Skin epidermis (tissue), 12 donors: ENCODE measurements around the gene STK32B.

Experiments
- H3K27ac ChIP-seq, 21 experiments: fragments of 200-600 bp; sonication (generic) in 11 of 21; one replicate each; pipeline ENCODE4 v1.5.0; 2020; ENCODE audit warnings: mild to moderate bottlenecking in 3 of 21, inconsistent platforms in 2 of 21, moderate library complexity in 2 of 21
- H3K4me3 ChIP-seq, 7 experiments: fragments of 200-600 bp; sonication (generic) in 2 of 7; one replicate each; pipeline ENCODE4 v1.5.0; 2020; ENCODE audit warnings: inconsistent platforms in 2 of 7, mild to moderate bottlenecking in 2 of 7, moderate library complexity in 1 of 7

STK32B gene

DNA sequence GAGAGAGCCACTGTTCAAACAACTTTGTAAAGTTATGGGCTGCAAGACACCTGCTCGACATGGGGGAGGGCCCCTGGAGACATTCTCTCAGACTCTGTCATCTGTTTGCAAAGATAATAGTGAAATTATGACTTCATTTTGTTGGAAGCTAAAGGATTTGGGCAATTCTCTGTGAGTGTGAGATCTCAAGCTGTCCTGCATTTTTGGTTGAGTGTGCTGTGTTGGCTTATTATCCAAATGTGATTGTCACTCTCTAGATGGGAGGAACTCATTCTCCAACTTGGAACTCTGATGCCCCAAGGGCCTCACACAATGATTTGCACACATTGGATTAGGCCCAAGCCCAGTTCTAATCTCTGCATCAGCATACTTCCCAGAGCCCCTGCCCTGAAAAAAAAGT lies 63.7 kb downstream of the STK32B start:
- Histone ChIP-seq H3K27ac (no peak overlapping the region), H3K4me3 (no peak overlapping the region)

DNA sequence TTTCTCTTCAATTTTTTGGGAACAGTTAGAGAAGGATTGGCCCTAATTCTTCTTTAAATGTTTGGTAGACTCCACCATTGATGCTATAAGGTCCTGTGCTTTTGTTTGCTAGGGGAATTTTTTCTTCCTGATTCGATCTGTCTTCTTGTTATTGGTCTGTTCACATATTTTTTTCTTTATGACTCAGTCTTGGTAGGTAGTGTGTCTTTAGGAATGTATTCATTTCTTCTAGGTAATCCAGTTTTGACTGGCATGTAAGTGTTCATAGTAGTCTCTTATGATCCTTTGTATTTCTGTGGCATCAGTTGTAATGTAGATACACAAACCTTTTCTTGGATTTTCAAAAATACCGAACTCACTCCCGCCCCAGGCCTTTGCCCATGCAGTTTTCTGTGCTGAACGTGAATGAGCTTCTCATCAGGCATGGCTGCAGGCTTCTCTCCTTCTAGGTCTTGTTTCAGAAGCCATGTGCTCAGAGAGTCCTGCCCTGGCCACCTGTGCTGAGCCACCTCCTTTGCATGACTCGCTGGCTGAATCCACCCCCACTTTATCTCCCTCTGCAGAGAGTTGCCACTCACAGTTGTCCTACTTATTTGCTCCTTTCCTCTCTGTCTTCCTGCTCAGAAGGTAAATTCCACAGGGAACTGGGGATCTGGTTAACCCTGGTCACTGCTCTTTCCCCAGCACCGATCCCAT lies 67.0 kb downstream of the STK32B start:
- H3K27ac ChIP-seq: no peak overlapping the region

DNA sequence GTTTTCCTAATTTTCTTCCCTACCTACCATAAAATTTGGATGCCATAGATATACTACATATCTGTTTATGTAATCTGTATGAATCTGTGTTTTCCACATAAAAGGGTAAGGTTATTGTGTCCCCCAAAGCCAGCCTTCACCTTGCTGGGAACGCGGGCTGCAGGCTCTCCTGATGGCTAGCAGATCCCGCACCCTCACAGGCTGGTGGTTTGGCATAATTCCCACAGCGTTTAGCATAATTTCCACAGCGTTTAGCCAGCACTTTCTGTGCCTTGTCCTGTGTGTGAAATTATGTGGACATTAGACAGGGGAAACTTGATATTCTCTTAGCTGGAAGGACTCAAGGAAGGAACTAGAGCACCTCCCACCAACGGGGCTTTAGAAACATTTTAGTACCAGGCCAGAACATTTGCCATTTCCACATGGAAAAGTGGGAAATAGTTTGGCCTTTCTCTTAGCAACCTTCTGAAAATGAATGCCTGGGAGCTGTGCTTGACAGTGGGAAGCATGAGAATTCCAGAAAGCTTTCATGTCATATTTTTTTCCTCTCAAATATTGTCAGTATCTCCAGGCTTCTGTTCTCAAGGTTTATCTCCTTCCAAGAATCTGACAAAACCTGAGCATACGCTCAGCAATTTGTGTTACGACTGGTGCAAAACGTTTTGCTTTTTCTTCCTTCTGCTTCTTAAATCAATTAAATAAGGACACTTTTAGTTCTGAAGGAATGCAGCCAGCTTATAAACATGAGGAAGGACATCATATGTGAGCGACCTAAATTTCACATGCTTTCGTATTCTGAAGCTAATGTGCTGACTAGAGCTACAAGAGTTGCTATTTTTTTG lies 67.9 kb downstream of the STK32B start:
- Histone ChIP-seq H3K27ac (no peak overlapping the region), H3K4me3 (no peak overlapping the region)

More for the DNA sequence above, 67.0 kb downstream of the STK32B start:
- H3K4me3 ChIP-seq: no peak overlapping the region

DNA sequence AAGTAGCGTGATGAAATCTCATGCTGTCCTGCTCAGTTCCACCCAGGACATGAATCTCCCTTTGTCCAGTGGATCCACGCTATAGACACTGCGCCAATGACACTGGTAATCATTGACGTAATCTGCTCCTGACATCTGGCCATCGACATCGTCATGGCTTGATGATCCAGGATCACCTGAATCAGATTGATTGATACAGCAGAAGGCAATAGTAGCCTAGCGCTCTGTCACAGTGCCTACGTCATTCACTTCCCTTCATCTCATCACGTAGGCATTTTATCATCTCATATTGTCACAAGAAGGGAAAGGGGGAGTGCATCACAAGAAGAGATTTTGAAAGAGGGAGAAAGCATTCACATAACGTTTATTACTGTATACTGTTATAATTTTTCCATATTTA lies 68.8 kb downstream of the STK32B start:
- H3K4me3 ChIP-seq: no peak overlapping the region
- H3K27ac ChIP-seq: no peak overlapping the region

DNA sequence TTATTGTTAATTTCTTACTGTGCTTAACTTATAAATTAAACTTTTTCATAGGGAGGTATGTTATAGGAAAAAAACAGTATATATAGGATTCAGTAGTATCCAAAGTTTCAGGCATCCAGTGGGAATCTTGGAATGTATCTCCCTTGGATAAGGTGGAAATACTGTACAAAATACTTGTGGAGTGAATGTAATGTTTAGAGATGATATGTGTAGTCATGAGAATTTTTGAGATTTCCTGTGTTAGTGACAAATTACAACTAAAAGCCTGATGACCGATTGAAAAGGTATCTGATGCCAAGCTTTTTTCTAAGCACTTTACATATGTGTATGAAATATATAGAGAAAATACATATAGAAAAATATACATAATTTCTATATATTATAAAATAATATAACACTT lies 69.2 kb downstream of the STK32B start:
- H3K4me3 ChIP-seq: no peak overlapping the region
- H3K27ac ChIP-seq: no peak overlapping the region

DNA sequence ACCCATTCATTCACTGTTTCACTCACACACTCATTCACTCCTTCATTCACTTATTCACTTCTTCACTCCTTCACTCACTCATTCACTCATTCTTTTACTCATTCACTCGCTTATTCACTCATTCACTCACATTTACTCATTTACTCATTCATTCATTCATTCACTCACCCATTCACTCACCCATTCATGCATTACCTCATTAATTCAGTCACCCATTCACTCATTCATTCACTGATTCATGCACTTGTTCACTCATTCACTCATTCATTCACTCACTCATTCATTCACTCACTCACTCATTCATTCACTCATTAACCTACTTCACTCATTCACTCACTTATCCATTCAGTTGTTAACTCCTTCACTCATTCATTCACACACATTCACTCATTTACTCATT lies 70.8 kb downstream of the STK32B start:
- H3K27ac ChIP-seq: no peak overlapping the region
- no peak overlapping the region for H3K4me3 ChIP-seq

DNA sequence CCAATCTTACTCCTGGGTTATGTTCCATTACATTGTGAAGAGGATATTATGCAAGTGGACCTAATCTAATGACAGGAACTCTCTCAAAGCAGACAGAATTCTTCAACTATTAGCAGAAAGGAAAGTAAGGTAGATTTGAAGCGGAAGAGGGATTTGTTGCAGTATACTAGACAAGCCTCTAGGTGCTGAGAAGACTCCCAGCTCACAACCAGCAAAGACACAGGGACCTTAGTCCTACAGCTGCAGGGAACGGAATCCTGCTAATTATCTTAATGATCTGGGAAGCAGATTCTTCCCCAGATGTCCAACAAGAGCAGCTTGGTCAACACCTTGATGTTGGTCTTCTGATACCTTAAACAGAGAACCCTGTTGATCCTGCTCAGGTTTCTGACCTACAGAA lies 73.6 kb downstream of the STK32B start:
- H3K4me3 ChIP-seq: no peak overlapping the region

DNA sequence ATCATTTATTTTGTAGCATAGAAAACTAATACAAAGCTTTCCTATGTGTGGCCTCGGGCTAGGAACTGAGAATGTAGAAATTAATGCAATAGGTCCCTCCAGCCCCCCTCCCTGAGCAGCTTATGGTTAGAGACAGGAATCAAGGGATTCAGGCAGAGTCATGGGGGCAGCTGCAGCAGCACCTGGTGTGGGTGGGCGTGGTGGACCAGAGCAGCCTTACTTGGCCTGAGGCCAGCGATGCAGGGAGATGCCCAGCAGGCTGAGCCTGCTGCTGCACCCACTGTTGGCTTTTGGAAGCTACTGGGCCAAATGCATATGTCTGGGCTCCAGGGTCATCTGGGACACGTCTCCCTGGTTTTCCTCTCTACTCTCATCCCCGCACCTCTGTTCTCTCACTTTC lies 74.0 kb downstream of the STK32B start:
- H3K27ac ChIP-seq: no peak overlapping the region
- H3K4me3 ChIP-seq: no peak overlapping the region

More for the DNA sequence above, 73.6 kb downstream of the STK32B start:
- H3K27ac ChIP-seq: no peak overlapping the region

DNA sequence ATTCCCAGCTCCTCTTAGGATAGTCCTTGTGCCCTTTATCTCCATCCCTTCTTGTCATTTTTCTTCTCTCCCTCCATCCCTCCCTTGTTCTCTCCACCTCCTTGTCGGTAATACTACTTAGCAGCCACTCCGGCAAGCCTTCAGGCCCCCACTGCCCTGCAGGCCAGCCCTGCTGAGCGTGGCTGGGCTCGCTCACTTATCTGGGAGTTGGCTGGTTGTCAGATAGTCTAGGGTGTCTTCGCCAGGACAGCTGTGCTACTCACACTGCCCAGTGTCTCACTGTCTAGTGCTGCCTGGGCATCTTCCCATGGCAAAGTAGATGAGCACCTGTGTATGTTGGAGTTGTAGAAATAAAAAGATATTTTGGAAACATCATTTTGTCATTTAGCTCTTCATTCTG lies 75.0 kb downstream of the STK32B start:
- Histone ChIP-seq H3K27ac (no peak overlapping the region), H3K4me3 (no peak overlapping the region)

DNA sequence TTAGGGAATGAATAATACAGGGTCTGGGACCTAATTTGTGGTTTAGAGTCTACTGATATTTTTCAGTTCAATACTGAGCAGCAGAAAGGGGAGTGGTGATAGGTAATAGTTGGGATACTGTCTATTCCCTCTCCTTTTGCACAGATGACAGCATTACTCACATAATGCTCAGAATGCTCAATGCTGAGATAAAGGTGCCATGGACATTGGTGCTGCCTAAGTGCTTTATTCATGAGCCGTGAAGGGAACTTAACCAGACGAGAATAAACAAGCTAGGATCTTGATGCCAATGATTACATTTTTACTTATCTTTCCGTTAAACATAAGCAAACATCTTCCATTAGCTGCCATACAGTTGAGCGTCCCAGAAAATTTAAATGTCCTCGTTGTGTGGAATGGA lies 75.6 kb downstream of the STK32B start:
- Histone ChIP-seq H3K4me3 (no peak overlapping the region), H3K27ac (no peak overlapping the region)

DNA sequence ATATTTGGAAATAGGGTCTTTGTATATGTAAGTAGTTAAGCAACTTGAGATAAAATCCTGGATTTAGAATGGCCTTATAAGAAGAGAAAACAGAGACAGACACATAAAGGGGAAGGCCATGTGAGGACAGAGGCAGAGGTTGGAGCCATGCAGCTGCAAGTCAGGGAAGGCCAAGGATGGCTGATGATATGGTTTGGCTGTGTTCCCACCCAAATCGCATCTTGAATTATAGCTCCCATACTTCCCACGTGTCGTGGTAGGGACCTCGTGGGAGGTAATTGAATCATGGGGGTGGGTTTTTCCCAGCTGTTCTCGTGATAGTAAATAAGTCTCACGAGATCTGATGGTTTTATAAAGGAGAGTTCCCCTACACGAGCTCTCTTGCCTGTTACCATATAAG lies 76.3 kb downstream of the STK32B start:
- H3K27ac ChIP-seq: no peak overlapping the region

DNA sequence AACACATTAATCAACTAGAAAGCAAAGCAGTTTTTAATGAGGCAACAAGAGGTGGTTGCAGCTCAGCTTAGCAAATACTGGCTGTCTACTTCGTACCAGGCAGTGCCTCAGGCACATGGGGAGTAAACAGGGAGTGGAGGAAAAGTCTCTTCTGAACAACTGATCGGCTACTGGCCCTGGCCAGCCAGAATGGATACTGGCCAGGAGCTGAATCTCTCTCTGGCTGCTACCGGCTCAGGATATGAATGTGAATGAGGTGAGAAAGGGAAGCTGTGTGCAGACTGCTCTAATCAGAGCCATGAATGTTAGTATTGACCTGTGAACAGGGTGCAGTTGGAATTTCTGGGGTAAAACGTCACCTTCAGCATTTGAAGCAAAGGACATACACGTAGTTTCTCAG lies 77.3 kb downstream of the STK32B start:
- Histone ChIP-seq H3K4me3 (no peak overlapping the region), H3K27ac (no peak overlapping the region)

More for the DNA sequence above, 76.3 kb downstream of the STK32B start:
- H3K4me3 ChIP-seq: no peak overlapping the region

DNA sequence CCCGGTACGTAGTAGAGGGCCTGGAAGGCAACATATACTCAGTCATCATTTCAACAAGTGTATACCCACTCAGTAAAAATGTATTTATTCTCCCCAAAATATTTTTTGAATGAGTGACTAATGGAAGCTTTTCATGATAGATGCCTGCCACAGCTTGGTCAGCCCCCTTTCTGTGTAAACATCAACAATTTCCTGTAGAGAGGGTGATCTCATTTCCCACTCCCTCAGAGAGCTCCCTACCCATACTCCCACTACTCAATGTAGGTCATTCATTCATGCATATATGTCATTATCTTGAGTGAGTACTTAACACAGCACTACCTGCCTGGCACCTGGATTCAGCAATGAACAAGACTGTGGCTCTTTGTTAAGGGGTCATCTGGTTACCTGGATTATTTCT lies 81.9 kb downstream of the STK32B start:
- no peak overlapping the region for H3K27ac ChIP-seq

DNA sequence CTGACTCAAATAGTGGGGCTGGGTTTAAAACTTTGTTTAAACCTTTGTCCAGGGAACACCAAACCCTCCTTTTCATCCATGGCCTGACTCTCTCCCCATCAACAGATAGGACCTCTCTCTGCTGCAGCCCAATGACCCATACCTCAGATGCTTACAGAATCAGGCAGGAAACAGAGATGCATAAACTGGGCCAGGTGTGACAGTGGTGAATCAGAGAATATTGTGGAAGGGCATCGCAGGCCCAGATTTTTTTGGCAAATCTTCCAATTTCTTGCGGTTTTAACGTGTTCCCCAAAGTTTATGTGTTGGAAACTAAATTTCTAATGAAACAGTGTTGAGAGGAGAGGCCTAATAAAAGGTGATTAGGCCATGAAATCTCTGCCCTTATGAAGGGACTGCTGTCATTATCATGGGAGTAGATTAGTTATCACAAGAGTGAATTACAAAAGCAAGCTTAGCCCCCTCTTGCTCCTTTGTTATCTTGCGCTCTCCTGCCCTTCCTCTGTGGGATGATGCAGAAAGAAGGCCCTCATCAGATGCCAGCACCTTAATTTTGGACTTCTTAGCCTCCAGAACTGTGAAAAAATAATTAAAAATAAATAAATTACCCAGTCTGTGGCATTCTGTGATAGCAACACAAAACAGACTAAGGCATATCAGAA lies 82.8 kb downstream of the STK32B start:
- no peak overlapping the region for H3K27ac ChIP-seq
- H3K4me3 ChIP-seq: no peak overlapping the region

More for the DNA sequence above, 81.9 kb downstream of the STK32B start:
- H3K4me3 ChIP-seq: no peak overlapping the region

DNA sequence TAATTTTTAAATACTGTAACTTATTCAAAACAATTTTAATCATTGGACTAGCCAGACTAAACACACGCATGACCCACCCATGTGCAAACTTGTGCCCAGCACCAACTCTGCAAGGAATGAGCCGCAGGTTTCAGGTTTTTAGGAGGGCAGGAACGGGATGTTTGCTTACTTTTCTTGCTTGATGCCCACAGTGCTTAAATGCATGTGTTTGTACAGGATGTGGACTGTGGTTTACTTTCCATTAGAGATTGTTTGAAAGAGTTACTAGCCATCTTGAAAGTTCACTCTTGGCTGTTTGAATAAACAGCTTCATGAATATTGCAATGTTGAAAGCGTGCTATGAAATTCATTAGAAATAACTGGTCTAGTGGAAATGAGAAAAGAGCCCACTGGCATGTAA lies 83.3 kb downstream of the STK32B start:
- no peak overlapping the region for H3K4me3 ChIP-seq

DNA sequence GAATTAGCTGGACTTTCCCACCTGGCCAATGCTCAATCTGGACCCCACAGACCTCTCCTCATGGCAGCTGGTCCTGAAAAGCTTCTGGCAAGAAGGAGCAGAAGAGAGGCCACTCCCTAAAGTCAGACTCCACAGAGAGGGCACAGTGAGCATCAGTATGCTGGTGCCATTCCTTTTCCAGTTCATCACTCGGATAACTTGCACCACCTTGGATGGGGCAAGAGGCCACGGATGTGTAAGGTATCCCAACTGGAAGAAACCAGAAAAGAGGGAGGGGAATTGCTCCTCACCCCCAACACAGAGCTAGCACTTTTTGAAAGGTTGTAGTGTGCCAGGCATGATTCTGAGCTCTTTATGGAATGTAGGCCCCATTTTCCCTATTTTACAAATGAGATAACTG lies 85.9 kb downstream of the STK32B start:
- Histone ChIP-seq H3K27ac (no peak overlapping the region), H3K4me3 (no peak overlapping the region)

More for the DNA sequence above, 83.3 kb downstream of the STK32B start:
- H3K27ac ChIP-seq: no peak overlapping the region

DNA sequence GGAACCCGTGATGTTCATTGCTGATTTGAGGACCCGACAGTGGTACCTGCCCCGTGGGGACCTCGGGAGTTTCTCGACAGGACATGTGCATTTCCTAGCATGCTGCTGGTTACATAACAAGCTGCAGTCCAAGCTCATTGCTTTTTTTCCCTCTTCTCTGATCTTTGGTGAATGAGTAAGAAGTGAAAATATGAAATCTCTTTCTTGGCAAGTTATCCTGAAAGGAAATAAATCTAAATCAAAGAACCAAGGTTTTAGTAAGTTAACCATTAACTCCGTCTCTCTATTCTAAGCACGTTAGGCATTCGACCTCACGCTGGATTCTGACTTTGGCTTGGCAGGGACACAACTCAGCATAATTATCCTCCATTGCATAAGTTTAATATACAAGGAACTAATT lies 86.6 kb downstream of the STK32B start:
- H3K27ac ChIP-seq: no peak overlapping the region
- H3K4me3 ChIP-seq: no peak overlapping the region

DNA sequence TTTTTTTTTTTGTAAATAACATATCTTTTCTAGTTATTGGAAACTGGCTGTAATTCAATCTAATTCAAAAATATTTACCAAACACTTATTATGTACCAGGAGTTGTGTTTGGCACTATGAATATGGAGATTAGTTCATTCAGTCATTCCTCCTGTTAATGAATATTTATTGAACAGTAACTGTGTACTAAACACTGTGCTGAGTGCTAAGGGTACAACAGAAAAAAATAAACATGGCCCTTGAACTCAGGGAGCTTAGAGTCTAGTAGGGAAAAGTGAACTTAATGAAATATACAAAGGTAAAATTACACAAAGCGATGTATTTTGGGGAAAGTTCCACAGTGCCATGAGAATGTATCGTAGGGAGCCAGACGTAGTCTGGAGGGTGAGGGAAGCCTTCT lies 87.1 kb downstream of the STK32B start:
- Histone ChIP-seq H3K4me3 (no peak overlapping the region), H3K27ac (no peak overlapping the region)

DNA sequence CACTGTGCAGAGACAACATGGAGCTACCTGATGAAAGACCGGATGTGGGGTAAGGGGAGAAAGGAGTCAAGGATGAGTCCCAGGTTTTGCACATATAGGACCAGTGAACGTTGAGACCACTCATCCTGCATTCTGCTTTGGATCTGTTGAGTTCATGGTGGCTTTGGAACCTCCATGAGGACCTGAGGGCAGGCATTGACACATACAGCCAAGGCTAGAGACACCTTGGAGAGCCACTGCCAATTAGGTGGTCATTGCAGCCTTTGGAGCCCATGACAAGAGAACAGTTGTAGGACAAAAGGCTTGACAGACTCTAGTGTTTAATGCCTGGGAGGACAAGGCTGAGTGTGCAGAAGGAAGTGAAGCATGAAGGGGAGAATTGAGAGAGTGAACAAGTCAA lies 87.9 kb downstream of the STK32B start:
- Histone ChIP-seq H3K4me3 (no peak overlapping the region), H3K27ac (no peak overlapping the region)

DNA sequence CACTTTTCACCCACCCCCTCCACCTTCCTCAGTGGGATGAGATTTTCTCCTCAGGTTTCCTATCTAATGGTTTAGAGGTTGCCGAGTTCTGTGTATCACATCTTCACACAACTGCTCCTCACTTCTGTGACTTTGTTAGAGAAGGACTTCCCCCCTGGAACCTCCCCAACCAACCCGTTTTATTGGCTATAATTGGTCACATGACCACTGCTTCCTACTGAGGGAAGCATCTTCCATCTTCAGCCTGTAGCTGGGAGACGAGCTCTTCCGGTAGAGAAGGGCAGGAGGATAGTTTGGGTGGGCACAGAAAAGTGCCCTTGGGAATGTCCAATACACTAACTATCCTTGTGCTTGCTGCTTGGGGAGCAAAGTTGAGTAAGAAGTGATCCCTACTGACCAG lies 90.5 kb downstream of the STK32B start:
- Histone ChIP-seq H3K4me3 (no peak overlapping the region), H3K27ac (no peak overlapping the region)

DNA sequence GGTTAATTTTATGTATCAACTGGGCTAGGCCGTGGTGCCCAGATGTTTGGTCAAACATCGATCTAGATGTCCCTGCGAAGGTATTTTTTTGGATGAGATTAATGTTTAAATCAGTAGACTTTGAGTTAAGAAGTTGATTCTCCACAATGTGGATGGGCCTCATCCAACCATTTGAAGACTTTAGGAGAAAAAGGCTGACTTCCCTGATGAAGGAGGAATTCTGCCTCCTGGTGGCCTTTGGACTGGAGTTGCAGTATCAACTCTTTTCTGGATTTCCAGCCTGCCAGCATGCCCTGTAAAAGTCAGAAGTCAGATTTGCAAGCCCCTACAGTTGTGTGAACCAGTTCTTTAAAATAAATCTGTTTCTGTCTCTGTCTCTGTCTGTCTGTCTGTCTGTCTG lies 91.4 kb downstream of the STK32B start:
- H3K27ac ChIP-seq: no peak overlapping the region

More for the DNA sequence above, 91.4 kb downstream of the STK32B start:
- no peak overlapping the region for H3K4me3 ChIP-seq
